PC-3 (cell line): ENCODE data around the gene DUSP28. TPM values are rescaled to one million over a fixed set of nuclear protein-coding genes. Genes with fewer than 3 reads are reported as not detected.
"Not testable (repeated sequence)": the region's sequence is repeated elsewhere in the genome, so short reads cannot be mapped to it uniquely, and the experiment has no call there.

ENCODE experiments used
- ATAC-seq: fragments of 200-7000 bp; cut with Tn5 transposase; 2 replicates; pipeline ENCODE4 v1.9.1; 2020; ENCODE audit warnings: mild to moderate bottlenecking, moderate library complexity
- BruUV-seq: library from RNA; stranded (reverse); fragments of 400-500 nt; replicated peaks from 2 replicates; lab custom pipeline; 2021; lab: Mats Ljungman, UMichigan
- CTCF ChIA-PET: fragments of 300-600 bp; sonication (Branson Sonifier 250); formaldehyde crosslinking; loops from one replicate; lab custom pipeline; 2022; ENCODE audit warnings: antibody characterized with exemption; lab: Charles Lee
- POLR2A ChIA-PET: fragments of 300-600 bp; sonication (Branson Sonifier 250); formaldehyde crosslinking; loops from one replicate; lab custom pipeline; 2022; ENCODE audit warnings: antibody characterized with exemption; ENCODE audit not compliant: unreplicated experiment; lab: Charles Lee
- DNase-seq: peaks from one replicate; pipeline ENCODE4 v3.0.0-alpha.2; 2015
- H2AFZ ChIP-seq: fragments of 300-600 bp; sonication (generic); 2 replicates; pipeline ENCODE4 v1.6.0; 2016; ENCODE audit warnings: antibody characterized with exemption, low read length
- H3F3A ChIP-seq: fragments of 300-600 bp; sonication (generic); one replicate; pipeline ENCODE4 v1.6.0; 2017; ENCODE audit warnings: antibody characterized with exemption, low read length, control low read depth, mild to moderate bottlenecking; ENCODE audit not compliant: unreplicated experiment
- H3K27ac ChIP-seq: fragments of 300-600 bp; sonication (generic); 2 replicates; pipeline ENCODE4 v1.5.1; 2016; ENCODE audit warnings: mild to moderate bottlenecking, low read length
- H3K27me3 ChIP-seq: fragments of 300-600 bp; sonication (generic); 2 replicates; pipeline ENCODE4 v1.6.1; 2016; ENCODE audit warnings: low read length, mixed read lengths
- H3K36me3 ChIP-seq: fragments of 300-600 bp; sonication (generic); 2 replicates; pipeline ENCODE4 v1.6.1; 2016; ENCODE audit warnings: low read depth, mixed run types, low read length, mixed read lengths
- H3K4me1 ChIP-seq: fragments of 300-600 bp; sonication (generic); 2 replicates; pipeline ENCODE4 v1.5.1; 2016; ENCODE audit warnings: low read length; ENCODE audit not compliant: insufficient read depth
- H3K4me2 ChIP-seq: fragments of 300-600 bp; sonication (generic); 2 replicates; pipeline ENCODE4 v1.6.0; 2016; ENCODE audit warnings: low read length
- H3K4me3 ChIP-seq: fragments of 300-600 bp; sonication (generic); 2 replicates; pipeline ENCODE4 v1.5.1; 2016; ENCODE audit warnings: mild to moderate bottlenecking, low read length, mixed read lengths
- H3K79me2 ChIP-seq: fragments of 300-600 bp; sonication (generic); 2 replicates; pipeline ENCODE4 v1.6.1; 2017; ENCODE audit warnings: low read length, mixed read lengths
- H3K9ac ChIP-seq: fragments of 300-600 bp; sonication (generic); 2 replicates; pipeline ENCODE4 v1.6.0; 2016; ENCODE audit warnings: mild to moderate bottlenecking, low read length
- H3K9me2 ChIP-seq: fragments of 300-600 bp; sonication (generic); replicated peaks from 2 replicates; pipeline ENCODE4 v1.6.1; 2016; ENCODE audit warnings: mixed run types, low read length, mixed read lengths
- H3K9me3 ChIP-seq: fragments of 300-600 bp; sonication (generic); 2 replicates; pipeline ENCODE4 v1.6.1; 2016; ENCODE audit warnings: low read length, mixed read lengths
- H4K20me1 ChIP-seq: fragments of 300-600 bp; sonication (generic); 2 replicates; pipeline ENCODE4 v1.6.1; 2016; ENCODE audit warnings: low read length, mixed read lengths
- CTCF ChIP-seq: fragments of 300-600 bp; sonication (generic); conservative IDR thresholded peaks from 2 replicates; pipeline ENCODE4 v1.5.1; 2017; ENCODE audit warnings: antibody characterized with exemption, low read depth, mild to moderate bottlenecking, low read length
- EZH2 ChIP-seq: fragments of 300-600 bp; sonication (generic); IDR thresholded peaks from one replicate; pipeline ENCODE4 v1.6.1; 2017; ENCODE audit warnings: antibody characterized with exemption, mild to moderate bottlenecking, low read length; ENCODE audit not compliant: unreplicated experiment
- EZH2phosphoT487 ChIP-seq: fragments of 300-600 bp; sonication (generic); IDR thresholded peaks from 2 replicates; pipeline ENCODE4 v1.6.1; 2018; ENCODE audit warnings: mild to moderate bottlenecking, antibody characterized with exemption, low read length, borderline replicate concordance
- intact Hi-C: fragments of 100-400 bp; cut with micrococcal nuclease; formaldehyde crosslinking; loops from 2 replicates; pipeline ENCODE4 v1.9.0; 2023
- total RNA-seq: library from RNA; depleted of rRNA; stranded (reverse); fragments of >200 nt; gene quantifications from 2 replicates; pipeline ENCODE4 v1.2.3, GENCODE V29; 2014

The DUSP28 gene
- total RNA-seq, 1 experiment from 2014 or later: 8.3 TPM

GRCh38 chr2:240538031-240538780 lies 22.0 kb upstream of the DUSP28 start:
- no peak overlapping the region for H3K4me3 ChIP-seq
- ATAC-seq (no peak), DNase-seq (no peak)
- H3K79me2 ChIP-seq: no peaks in the 10 kb centered on the region
- no peak overlapping the region for H3K9ac ChIP-seq
- no peaks in the 10 kb centered on the region for H3K9me2 ChIP-seq
- intact Hi-C loops: no loop called here
- BruUV-seq: no TSS peak
- POLR2A ChIA-PET: interaction anchor here (0.6 kb wide), 1 partner anchor 34 kb away, joined by 7 read pairs; no protein-coding TSS in a partner anchor
- H3K27me3 ChIP-seq: no peaks in the 10 kb centered on the region
- CTCF ChIA-PET: no interaction called here
- no peaks in the 10 kb centered on the region for H3K9me3 ChIP-seq
- no peaks in the 10 kb centered on the region for H3F3A ChIP-seq
- TF ChIP-seq CTCF: no peak
- TF ChIP-seq EZH2phosphoT487: no peak
- TF ChIP-seq EZH2: no peak
- no peak overlapping the region for H2AFZ ChIP-seq
- no peaks in the 10 kb centered on the region for H3K4me1 ChIP-seq
- H3K36me3 ChIP-seq: peaks cover 6% of the 10 kb centered on the region; the same call in 1 of the 2 replicates
- H3K27ac ChIP-seq: no peak overlapping the region
- no peak overlapping the region for H3K4me2 ChIP-seq
- no peaks in the 10 kb centered on the region for H4K20me1 ChIP-seq

- H3K4me2 ChIP-seq, H3K9me3 ChIP-seq, H4K20me1 ChIP-seq, H3K4me1 ChIP-seq, ATAC-seq, H3K4me3 ChIP-seq, intact Hi-C loops, CTCF ChIA-PET, BruUV-seq, H3K79me2 ChIP-seq, H3K27ac ChIP-seq, H3K9ac ChIP-seq, DNase-seq, H3K27me3 ChIP-seq, H2AFZ ChIP-seq, H3K9me2 ChIP-seq, H3F3A ChIP-seq: not testable (repeated sequence)
- POLR2A ChIA-PET: interaction anchor here (0.6 kb wide), 1 partner anchor 35 kb away, joined by 7 read pairs; no protein-coding TSS in a partner anchor
- H3K36me3 ChIP-seq: peaks cover 10% of the 10 kb centered on the region
These were observed 21.1 kb upstream of the DUSP28 start for GRCh38 chr2:240539101-240539500.

GRCh38 chr2:240539906-240540305 lies 20.3 kb upstream of the DUSP28 start:
- no peak overlapping the region for H3K4me2 ChIP-seq
- no peak overlapping the region for H3K4me3 ChIP-seq
- no peak overlapping the region for H3K9ac ChIP-seq
- peaks cover 11% of the 10 kb centered on the region for H3K36me3 ChIP-seq
- ATAC-seq (no peak), DNase-seq (no peak)
- no peaks in the 10 kb centered on the region for H3F3A ChIP-seq
- intact Hi-C loops: no loop called here
- no peaks in the 10 kb centered on the region for H3K4me1 ChIP-seq
- no peaks in the 10 kb centered on the region for H4K20me1 ChIP-seq
- CTCF ChIA-PET: no interaction called here
- no peak overlapping the region for H2AFZ ChIP-seq
- H3K27me3 ChIP-seq: no peaks in the 10 kb centered on the region
- H3K9me3 ChIP-seq: no peaks in the 10 kb centered on the region
- H3K27ac ChIP-seq: no peak overlapping the region
- no peaks in the 10 kb centered on the region for H3K9me2 ChIP-seq
- no peaks in the 10 kb centered on the region for H3K79me2 ChIP-seq
- no TSS peak for BruUV-seq
- POLR2A ChIA-PET: no interaction called here
- TF ChIP-seq EZH2phosphoT487: no peak
- no peak for TF ChIP-seq EZH2
- no peak for TF ChIP-seq CTCF
